Upper lobe of left lung (tissue), 6 donors: ENCODE results near the gene PEX26. TPM values are rescaled to one million over a fixed set of nuclear protein-coding genes. Genes with fewer than 3 reads are reported as not detected.
"Not testable (repeated sequence)": the region's sequence is repeated elsewhere in the genome, so short reads cannot be mapped to it uniquely, and the experiment has no call there.

ENCODE experiments used
- ATAC-seq, 2 donors: fragments of 200-7000 bp; cut with Tn5 transposase; one replicate each; pipeline ENCODE4 v1.9.1; 2022; ENCODE audit warnings: mild to moderate bottlenecking in 2 of 2, moderate library complexity in 2 of 2; ENCODE audit not compliant: low FRiP score in 2 of 2
- DNase-seq, 2 donors: peaks; one replicate each; pipeline ENCODE4 v3.0.0-alpha.2; 2019 to 2020
- H3K27ac ChIP-seq, 4 donors: fragments of 200-600 bp; sonication (generic); one replicate each; pipeline ENCODE4 v1.5.1; 2016 to 2019
- H3K27me3 ChIP-seq, 4 donors: fragments of 200-600 bp; sonication (generic); one replicate each; pipeline ENCODE4 v1.5.1; 2017 to 2019
- H3K36me3 ChIP-seq, 4 donors: fragments of 200-600 bp; sonication (generic); one replicate each; pipeline ENCODE4 v1.5.1; 2016 to 2019
- H3K4me1 ChIP-seq, 4 donors: fragments of 200-600 bp; sonication (generic); one replicate each; pipeline ENCODE4 v1.5.1; 2018 to 2019
- H3K4me3 ChIP-seq, 4 donors: fragments of 200-600 bp; sonication (generic); one replicate each; pipeline ENCODE4 v1.5.1; 2017 to 2019; ENCODE audit warnings: mild to moderate bottlenecking in 2 of 4, moderate library complexity in 1 of 4
- H3K9me3 ChIP-seq, 4 donors: fragments of 200-600 bp; sonication (generic); one replicate each; pipeline ENCODE4 v1.5.1; 2018 to 2019
- EP300 ChIP-seq, 4 donors: sonication (generic); formaldehyde crosslinking; IDR thresholded peaks; one replicate each; pipeline ENCODE4 v1.5.1; 2017; ENCODE audit warnings: antibody characterized with exemption in 4 of 4, control low read depth in 2 of 4
- POLR2A ChIP-seq, 4 donors: fragments of 450-650 bp; IDR thresholded peaks; one replicate each; pipeline ENCODE4 v1.5.1; 2016 to 2017; ENCODE audit warnings: antibody characterized with exemption in 4 of 4, mild to moderate bottlenecking in 2 of 4
- POLR2AphosphoS5 ChIP-seq, 2 donors: sonication (generic); formaldehyde crosslinking; IDR thresholded peaks; one replicate each; pipeline ENCODE4 v1.5.1; 2017; ENCODE audit warnings: antibody characterized with exemption in 2 of 2
- WGBS, 2 donors: methylation state at CpG; one replicate each; pipeline ENCODE4 v1.1.5; 2017 to 2018; 5-methylcytosine and 5-hydroxymethylcytosine counted together
- total RNA-seq, 6 donors: library from RNA; depleted of rRNA in 4 of 6; stranded (reverse); fragments of >200 nt in 4 of 6; gene quantifications; one replicate each; pipeline versions ENCODE4 v1.1.0 to v1.2.1, GENCODE V29; 2016 to 2021
- TF ChIP-seq, protein P1 (sequence below), 6 experiments: fragments of 450-650 bp in 4 of 6; fragments of 200-600 bp in 2 of 6; sonication (generic) in 2 of 6; IDR thresholded peaks; one replicate each; pipeline ENCODE4 v1.5.1; 2016 to 2019; ENCODE audit warnings: antibody characterized with exemption in 6 of 6
- donor health status: DM: no; HTN: no; CAD: no; lungs with moderate emphysema.
- donor health status: DM: no; HTN: yes; CAD: no; lungs with severe emphysema.

The PEX26 gene
- total RNA-seq, 6 donors from 2014 or later, result 17.2 to 42.1 (median 32.9) TPM

DNA sequence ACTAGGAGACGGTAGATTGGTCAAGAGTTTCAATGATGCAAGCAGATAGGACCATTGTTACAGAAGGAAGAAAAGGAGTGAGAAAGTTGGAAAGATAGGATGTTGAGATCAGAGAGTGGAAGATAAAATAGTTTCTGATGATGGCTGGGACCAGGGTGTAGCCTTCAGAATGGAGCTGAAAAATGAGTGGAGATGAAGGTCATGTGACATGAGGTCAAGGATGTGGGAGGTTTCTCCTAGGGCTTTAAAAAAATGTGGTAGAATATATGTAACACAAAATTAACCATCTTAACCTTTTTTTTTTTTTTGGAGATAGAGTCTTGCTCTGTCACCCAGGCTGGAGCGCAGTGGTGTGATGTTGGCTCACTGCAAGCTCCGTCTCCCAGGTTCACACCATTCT, 18.3 kb upstream of the PEX26 start:
- Histone ChIP-seq H3K4me3 (no peak overlapping the region), H3K27me3 (no peaks in the 10 kb centered on the region), H3K4me1 (peaks cover 13 to 15% (median 13%) of the 10 kb centered on the region in 4 donors), H3K9me3 (no peaks in the 10 kb centered on the region), H3K36me3 (no peaks in the 10 kb centered on the region), H3K27ac (no peak overlapping the region)
- TF ChIP-seq, protein P1, sequence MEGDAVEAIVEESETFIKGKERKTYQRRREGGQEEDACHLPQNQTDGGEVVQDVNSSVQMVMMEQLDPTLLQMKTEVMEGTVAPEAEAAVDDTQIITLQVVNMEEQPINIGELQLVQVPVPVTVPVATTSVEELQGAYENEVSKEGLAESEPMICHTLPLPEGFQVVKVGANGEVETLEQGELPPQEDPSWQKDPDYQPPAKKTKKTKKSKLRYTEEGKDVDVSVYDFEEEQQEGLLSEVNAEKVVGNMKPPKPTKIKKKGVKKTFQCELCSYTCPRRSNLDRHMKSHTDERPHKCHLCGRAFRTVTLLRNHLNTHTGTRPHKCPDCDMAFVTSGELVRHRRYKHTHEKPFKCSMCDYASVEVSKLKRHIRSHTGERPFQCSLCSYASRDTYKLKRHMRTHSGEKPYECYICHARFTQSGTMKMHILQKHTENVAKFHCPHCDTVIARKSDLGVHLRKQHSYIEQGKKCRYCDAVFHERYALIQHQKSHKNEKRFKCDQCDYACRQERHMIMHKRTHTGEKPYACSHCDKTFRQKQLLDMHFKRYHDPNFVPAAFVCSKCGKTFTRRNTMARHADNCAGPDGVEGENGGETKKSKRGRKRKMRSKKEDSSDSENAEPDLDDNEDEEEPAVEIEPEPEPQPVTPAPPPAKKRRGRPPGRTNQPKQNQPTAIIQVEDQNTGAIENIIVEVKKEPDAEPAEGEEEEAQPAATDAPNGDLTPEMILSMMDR (IDR thresholded peaks at IDR 0.05), result no peak
- DNase-seq (no peak), ATAC-seq (no peak)
- WGBS, 2 donors, result 92 to 94% methylated on average over 3 of the region's 3 CpGs

DNA sequence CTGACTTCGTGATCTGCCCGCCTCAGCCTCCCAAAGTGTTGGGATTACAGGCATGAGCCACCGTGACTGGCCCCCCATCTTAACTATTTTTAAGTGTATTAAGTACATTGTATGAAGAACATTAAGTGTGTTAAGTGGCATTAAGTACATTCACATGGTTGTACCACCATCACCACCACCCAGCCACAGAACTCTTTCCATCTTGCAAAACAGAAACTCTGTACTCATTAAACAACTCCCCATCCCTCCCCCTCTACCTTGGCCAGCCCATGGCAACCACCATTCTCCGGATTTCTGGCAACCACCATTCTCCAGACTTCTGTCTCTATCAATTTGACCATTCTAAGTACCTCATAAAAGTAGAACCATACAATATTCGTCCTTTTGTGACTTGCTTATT, 17.8 kb upstream of the PEX26 start:
- Histone ChIP-seq H3K4me1 (peaks cover 13 to 15% (median 13%) of the 10 kb centered on the region in 4 donors), H3K4me3 (no peak overlapping the region), H3K27me3 (no peaks in the 10 kb centered on the region), H3K36me3 (no peaks in the 10 kb centered on the region), H3K27ac (no peak overlapping the region), H3K9me3 (no peaks in the 10 kb centered on the region)
- WGBS, 2 donors, result 75 to 81% methylated on average over 5 of the region's 5 CpGs
- TF ChIP-seq, protein P1 (IDR thresholded peaks at IDR 0.05), result no peak
- no peak for ATAC-seq
- DNase-seq, result no peak

DNA sequence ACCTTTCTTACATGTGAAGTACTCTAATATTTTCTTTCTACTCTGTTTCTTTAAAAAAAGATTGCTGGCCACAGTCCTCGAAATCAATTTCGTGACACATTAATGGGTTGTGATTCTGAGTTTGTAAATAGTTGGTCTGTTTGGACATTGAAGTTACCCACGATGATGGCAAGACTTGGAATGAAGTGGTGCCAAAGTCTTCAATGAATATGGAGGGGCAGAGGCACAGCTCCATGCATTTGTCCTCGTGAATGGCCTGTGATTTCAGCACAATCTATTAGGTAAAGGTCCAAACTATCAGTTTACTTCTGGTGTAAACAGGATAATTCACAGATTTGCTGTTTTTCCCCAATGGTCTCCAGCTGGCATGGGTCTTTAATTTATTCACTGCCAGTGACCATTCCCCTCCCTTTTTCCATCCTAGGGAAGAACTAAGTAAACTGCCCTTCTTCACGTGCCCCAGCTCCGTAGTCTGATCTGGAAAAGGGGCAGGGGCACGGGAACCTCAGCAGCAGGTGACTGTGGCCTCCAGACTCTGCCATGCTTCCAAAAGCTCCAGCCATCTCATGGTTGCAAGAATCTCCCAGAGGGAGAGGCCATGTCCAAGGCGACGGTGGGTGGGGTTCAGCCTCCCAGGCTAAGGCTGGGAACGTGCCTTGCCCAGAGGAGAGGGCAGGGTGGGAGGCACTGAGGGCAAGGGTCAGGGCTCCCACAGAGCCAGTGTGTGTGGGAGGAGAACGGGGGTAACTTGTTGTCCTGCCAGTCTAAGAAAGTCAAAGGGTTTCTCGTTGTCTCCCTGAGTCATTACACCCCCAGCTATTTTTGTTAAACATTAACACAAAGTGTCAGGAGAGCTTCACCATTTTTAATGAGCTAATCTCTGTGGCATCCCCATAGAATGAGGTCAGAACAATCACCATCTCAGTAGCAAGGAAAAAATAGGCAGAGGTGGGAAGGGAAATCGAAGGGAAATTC, 16.9 kb upstream of the PEX26 start:
- ATAC-seq (no peak), DNase-seq (no peak)

DNA sequence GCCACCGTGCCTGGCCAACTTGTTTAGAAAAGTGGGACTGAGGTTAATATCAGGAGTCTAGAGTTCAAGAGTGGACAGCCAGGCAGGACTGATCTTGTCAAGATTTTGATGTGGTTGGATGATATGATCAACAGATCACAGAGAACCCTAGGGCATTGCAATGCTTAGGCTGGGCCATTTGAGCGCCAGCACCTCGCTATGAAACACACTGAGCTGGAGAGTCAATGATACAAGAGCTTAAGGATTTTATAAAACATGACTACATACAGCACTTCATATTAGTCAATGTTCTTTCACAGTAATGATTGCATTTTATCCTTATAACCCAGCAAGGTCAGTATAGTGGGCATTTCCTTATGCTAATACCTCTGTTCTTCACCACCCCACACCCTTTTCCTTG, 15.4 kb upstream of the PEX26 start:
- TF ChIP-seq EP300 (IDR thresholded peaks at IDR 0.05), result no peak
- no peak for TF ChIP-seq POLR2AphosphoS5 (IDR thresholded peaks at IDR 0.05)
- TF ChIP-seq POLR2A (IDR thresholded peaks at IDR 0.05), result no peak
- TF ChIP-seq, protein P1 (IDR thresholded peaks at IDR 0.05), result no peak
- DNase-seq (no peak), ATAC-seq (no peak)
- Histone ChIP-seq H3K4me1 (peaks cover 0 to 4% (median 0%) of the 10 kb centered on the region in 4 donors), H3K9me3 (no peaks in the 10 kb centered on the region), H3K27ac (no peak overlapping the region), H3K4me3 (no peak overlapping the region), H3K27me3 (no peaks in the 10 kb centered on the region), H3K36me3 (no peaks in the 10 kb centered on the region)
- 92 to 96% methylated on average over 3 of the region's 3 CpGs for WGBS, 2 donors

More for the DNA sequence above, 16.9 kb upstream of the PEX26 start:
- WGBS, 2 donors, result 75 to 79% methylated on average over 11 to 13 of the region's 13 CpGs
- Histone ChIP-seq H3K27me3 (no peaks in the 10 kb centered on the region), H3K27ac (no peak overlapping the region), H3K36me3 (no peaks in the 10 kb centered on the region), H3K4me3 (no peak overlapping the region), H3K9me3 (no peaks in the 10 kb centered on the region), H3K4me1 (peaks cover 7 to 11% (median 11%) of the 10 kb centered on the region in 4 donors)
- no peak for TF ChIP-seq POLR2A (IDR thresholded peaks at IDR 0.05)
- no peak for TF ChIP-seq POLR2AphosphoS5 (IDR thresholded peaks at IDR 0.05)
- no peak for TF ChIP-seq EP300 (IDR thresholded peaks at IDR 0.05)
- TF ChIP-seq, protein P1 (IDR thresholded peaks at IDR 0.05), result no peak

DNA sequence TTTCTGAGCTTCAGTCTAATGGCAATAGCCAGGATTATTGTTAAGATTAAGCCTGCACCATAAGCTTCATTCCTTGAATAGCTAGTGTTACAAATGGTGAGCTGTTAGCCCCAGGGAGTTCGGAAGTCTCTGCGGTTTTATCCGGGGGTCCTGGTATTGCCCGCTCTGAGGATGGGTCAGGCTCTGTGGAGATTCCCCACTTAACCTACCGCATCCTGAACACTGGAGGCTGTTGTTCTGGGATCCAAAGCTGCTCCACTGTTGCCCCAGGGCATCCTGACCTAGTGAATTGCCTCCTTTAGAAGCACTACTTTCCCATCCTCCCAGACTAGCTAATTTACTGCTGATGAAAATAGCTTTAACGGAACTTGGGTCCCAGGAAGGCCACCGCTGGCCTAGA, 14.5 kb upstream of the PEX26 start:
- WGBS, 2 donors, result 82 to 96% methylated on average over 3 to 7 of the region's 7 CpGs
- TF ChIP-seq POLR2AphosphoS5 (IDR thresholded peaks at IDR 0.05), result no peak
- no peak for TF ChIP-seq POLR2A (IDR thresholded peaks at IDR 0.05)
- no peak for TF ChIP-seq EP300 (IDR thresholded peaks at IDR 0.05)
- TF ChIP-seq, protein P1 (IDR thresholded peaks at IDR 0.05), result no peak

DNA sequence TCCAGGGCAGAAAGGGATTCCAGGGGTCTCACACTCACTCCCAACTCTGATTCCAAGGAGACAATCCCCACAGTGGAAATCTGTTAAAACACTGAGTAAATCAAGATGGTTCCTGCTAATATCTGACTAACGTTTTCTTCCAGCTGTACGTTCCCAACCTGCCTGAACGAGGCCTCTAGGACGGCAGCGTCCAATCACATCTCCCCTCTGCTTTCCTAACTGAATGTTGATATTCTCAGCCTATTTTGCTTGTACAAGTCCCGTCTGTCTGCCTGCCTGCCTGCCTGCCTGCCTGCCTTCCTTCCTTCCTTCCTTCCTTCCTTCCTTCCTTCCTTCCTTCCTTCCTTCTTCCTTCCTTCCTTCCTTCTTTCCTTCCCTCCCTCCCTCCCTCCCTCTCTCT, 14.1 kb upstream of the PEX26 start:
- not testable (repeated sequence) for H3K27ac ChIP-seq, ATAC-seq, DNase-seq, H3K9me3 ChIP-seq, H3K4me1 ChIP-seq, H3K36me3 ChIP-seq, H3K4me3 ChIP-seq, H3K27me3 ChIP-seq
- WGBS, 2 donors, result 76 to 78% methylated on average over 6 of the region's 6 CpGs

More for the DNA sequence above, 14.5 kb upstream of the PEX26 start:
- Histone ChIP-seq H3K36me3 (no peaks in the 10 kb centered on the region), H3K4me1 (no peaks in the 10 kb centered on the region), H3K4me3 (no peak overlapping the region), H3K27ac (no peak overlapping the region), H3K27me3 (no peaks in the 10 kb centered on the region), H3K9me3 (no peaks in the 10 kb centered on the region)
- DNase-seq (no peak), ATAC-seq (no peak)
